T-helper 1 cell treated with Interleukin-12 subunit alpha and Interleukin-12 subunit beta and Interleukin-4 antibody, amounts not matched to agents 30 ng/mL and 1 ng/mL, for 36 hours (primary cell): ENCODE measurements around the gene COL23A1. TPM values are rescaled to one million over a fixed set of nuclear protein-coding genes. Genes with fewer than 3 reads are reported as not detected.

Experiments
- intact Hi-C: fragments of 100-400 bp; cut with micrococcal nuclease; formaldehyde crosslinking; loops from one replicate; pipeline ENCODE4 v1.15.1; 2024
- total RNA-seq: library from RNA; stranded (reverse); gene quantifications from 2 replicates; pipeline ENCODE4 v1.2.3, GENCODE V29; 2022

Gene COL23A1
- not detected in 2 replicates for total RNA-seq

DNA sequence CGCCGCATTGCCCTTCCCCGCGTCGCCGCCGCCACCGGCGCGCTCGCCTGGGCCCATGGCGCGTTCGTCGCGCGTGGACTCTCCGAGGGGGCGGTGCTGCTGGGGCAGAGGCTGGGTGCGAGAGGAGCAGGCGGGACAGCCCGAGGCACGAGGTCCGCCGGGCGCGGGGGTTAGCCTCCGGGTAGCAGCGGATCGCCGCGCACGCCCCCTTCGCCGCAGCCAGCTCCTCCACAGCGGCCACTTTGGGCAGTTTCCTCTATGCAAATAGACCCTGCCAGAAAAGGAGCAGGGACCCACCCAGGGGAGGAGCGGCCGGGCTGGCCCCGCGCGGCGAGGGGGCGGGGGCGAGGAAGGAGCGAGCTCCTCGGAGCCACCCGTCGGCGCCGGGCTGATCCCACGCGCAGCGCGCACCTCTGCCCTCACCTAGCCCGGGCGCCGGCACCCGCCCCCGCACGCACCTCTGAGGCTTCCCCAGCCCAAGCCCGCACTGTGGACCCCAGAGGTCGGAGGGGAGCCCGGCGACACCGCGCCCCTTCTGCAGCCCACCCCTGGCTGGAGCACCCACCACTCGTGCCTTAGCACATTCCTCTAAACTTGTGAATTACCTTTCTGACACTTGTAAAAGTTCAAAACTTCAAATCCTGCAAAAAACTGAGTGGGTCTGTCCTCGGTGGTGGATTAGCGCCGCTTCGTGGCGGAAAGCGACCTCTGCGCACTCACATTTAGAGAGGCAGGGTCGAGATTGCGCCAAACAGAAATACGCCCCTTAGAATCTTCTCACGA is at the start of gene COL23A1:
Gene COL23A1 (minus strand): TSS at position 253 of the 783 bp plus-strand sequence.
- intact Hi-C loops, result loop anchor here (1.0 to 2.0 kb wide), 4 partner anchors 36 to 386 kb away; partner anchors contain the start of genes CLK4 and HNRNPAB

- intact Hi-C loops, result no loop called here
Measured at GRCh38 chr5:178637356-178638074, 47.3 kb upstream of the COL23A1 start.

GRCh38 chr5:178632285-178632684 is 42.1 kb upstream of the COL23A1 start:
- intact Hi-C loops, result no loop called here

DNA sequence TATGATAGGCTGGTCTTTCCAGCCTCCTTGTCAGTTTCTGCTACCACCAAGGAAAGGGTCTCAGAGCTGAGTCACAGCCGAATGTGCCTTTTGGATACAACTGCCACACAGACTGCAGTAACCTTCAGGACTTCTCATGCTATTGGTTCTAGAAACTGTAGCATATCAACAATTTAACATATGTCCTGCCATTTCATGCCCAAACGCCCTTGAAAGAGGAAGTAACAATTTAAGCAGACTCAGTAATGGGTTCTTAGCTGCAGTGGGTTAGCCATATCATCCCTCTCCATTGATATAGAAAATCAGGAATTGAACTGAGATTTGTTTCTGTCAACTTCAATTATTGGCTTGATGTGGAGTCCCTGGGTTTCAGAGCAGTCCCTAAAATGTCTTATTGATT is 40.8 kb upstream of the COL23A1 start:
- intact Hi-C loops, result no loop called here

DNA sequence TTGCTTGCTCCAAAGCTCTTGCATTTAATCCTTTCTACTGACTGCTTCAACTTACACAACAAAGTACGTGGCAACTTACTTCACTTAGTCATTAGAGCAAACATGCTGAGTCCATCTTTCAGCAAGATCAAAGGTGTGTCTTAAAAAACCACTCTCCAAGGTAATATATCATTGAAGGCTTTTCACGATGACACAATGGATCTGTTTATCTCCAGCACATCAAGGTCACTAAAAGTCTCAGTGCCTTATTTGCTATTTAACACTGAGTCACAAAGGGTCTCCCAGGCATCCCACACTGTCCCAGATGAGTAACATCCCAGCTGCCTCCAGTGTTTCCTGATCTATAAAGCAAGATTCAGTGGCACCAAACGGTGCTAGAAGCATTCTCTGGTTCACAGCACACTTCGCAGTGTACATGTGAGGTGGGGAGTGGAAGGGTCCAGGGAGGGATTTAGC is 40.3 kb upstream of the COL23A1 start:
- intact Hi-C loops, result no loop called here

DNA sequence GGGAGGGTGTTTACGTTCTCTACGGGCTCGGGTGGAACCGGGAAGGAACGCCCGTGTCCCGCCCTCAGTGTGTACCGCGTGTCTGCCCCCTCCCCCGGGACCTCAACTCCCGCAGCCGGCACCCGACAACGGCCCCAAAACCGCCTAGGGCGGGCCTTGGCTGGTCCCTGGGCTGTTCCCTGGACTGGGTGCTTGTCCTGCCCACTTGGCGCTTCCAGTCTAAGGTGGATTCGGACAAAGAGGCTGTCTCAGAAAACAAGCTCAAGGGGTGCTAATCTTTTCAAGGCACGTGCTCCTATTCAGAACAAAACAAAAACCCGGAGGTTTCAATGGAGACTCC is 37.0 kb upstream of the COL23A1 start:
- intact Hi-C loops, result loop anchor here (1.0 to 10.0 kb wide), 14 partner anchors 22 to 1972 kb away; partner anchors contain the start of genes CNOT6, COL23A1, HNRNPH1 and MAML1

DNA sequence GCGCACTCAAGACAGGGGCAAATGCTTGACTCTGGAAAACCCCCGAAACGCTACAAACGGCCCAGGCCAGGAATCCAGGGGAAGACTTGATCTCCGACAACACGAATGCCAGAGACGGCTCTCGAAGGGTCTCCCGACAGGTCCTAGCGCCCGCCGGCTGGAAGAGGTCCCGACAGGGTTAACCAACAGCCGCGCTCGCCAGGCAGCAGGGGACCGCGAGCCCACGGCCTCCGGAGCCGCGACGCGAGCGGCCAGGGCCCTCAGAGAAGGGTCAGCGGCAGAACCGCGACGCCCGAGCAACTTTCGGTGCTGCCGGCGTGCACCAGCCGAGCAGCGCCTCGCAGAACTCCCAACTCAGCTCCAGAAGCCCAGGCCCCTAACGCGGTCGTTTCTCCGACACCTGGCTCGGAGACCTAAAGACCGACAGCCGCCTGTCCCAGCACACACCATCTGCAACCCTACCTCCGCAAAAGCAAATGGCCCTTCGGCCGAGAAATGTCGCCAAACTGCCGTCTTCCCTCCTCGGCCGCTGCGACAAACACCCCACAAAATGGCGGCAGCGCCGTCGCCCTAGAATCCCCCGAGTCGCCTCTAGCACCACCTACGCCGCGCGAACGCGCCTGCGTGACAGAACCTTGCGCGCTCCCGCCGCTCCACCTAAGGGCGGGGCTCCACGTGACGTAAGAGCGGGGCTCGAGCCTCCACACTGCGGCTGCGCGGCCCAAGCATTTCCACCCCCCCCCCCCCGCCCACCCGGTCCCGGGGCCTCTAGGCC is 36.5 kb upstream of the COL23A1 start, which contains the start of gene CLK4:
Gene CLK4 (minus strand): TSS at position 567 of the 775 bp plus-strand sequence. CDS start 3,634 bp downstream, outside the sequence.
- intact Hi-C loops, result loop anchor here (1.0 to 10.0 kb wide), 19 partner anchors 22 to 1972 kb away; partner anchors contain the start of genes CNOT6, COL23A1, HNRNPAB and HNRNPH1

DNA sequence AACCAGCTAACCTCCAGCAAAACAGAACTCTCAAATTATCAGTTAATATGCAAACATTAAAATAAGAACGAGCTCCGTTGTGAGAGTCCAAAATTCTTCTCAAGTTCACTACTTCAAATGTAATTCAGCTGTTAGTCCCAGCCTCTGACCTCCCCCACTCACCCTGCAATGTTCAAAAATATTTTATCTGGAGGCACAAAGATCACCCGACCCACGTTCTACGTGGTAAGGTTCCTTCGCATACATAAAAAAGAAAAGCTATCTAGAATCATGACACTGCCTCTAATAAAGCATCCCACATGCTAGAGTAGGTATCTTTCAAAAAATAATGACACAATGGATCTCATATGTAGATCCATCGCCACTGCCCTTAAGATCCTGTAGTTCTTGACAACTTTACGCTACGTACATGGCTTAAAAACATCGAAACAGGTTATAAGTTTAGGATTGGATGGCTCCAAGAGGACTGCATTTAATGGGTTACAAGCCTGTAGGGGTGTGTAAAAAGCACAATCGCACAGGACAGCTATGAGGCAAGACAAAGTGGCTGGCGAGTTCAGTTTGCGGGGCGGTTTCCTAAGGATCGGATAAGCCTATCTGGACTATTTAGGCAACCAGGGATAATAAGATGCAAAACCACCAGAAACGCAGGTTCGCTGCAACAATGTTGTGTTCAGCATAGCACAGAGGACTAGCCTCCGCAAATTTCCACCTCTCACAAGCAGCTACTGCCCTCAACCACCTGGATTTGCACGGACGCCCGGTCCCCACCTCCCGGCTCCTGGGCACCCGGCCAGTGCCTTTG is 35.7 kb upstream of the COL23A1 start:
- intact Hi-C loops, result loop anchor here (1.0 to 10.0 kb wide), 17 partner anchors 9 to 1971 kb away; partner anchors contain the start of genes CNOT6, COL23A1, HNRNPAB and HNRNPH1

GRCh38 chr5:178624631-178625546 is 34.7 kb upstream of the COL23A1 start:
- intact Hi-C loops, result loop anchor here (1.0 to 10.0 kb wide), 6 partner anchors 8 to 1970 kb away; partner anchors contain the start of genes NHP2, RNF130 and TMED9

GRCh38 chr5:178622679-178623247 is 32.6 kb upstream of the COL23A1 start:
- intact Hi-C loops, result loop anchor here (10.0 kb wide), 3 partner anchors 468 to 1968 kb away; partner anchors contain the start of genes NHP2 and TMED9

- intact Hi-C loops, result no loop called here
Measured at GRCh38 chr5:178619390-178619789, 29.2 kb upstream of the COL23A1 start.

DNA sequence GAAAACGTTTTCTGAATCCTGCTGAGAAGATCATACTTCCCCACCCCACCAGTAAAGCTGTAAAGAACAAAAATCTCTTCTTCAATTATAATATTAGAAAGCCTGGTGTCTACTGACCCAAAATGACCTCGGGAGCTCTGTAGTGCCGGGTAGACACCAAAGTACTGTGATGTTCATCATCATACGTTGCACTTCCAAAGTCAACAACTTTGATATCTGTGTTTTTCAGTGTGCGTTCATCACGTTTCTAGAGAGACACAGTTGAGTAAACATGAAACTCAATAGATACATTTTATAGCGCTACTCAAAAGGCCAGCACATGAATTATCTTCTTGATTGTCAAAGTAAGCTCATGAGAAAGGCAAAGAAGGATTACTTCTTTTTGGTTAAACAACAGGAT is 22.1 kb upstream of the COL23A1 start:
- intact Hi-C loops, result no loop called here

DNA sequence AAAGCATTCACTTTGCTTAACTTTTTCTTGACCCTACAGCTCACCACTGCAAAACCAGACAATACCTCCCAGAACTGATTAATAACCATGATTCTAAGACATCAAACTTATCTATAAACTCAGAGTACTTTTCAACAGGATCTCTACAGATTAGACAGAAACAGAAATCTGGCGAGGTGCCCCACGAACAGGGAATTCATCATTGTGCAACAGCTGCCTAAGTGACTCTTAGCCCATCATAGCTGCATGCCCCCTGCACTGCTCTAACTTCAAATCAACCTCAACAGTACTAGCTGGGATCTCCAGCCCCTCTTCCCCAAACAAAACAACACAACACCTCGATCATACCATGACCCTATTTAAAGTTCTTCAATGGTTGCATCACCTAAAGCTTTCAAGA is 16.1 kb upstream of the COL23A1 start:
- intact Hi-C loops, result no loop called here

DNA sequence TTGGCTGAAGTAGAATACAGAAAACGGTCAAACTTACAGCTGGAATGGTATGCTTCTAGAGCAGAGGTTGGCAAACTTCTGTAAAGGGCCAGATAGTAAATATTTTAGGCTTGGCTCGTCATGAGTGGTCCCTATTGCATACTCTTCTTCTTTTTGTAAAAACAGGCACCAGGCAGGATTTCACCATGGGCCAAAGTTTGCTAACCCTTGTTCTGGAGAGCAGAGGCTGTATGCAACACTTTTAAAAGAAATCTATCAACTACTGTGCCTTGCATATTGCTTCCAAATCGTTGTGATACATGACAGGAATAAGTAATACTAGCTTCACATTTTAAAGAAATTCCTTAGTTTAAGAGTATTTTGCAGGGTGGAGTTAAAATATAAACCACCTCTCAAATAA is 15.6 kb upstream of the COL23A1 start:
- intact Hi-C loops, result loop anchor here (2.0 kb wide), 1 partner anchor 21 kb away; the partner anchor contains the start of gene CLK4

- intact Hi-C loops, result no loop called here
Measured at GRCh38 chr5:178602752-178603151, 12.6 kb upstream of the COL23A1 start.

GRCh38 chr5:178595750-178596149 is 5.6 kb upstream of the COL23A1 start:
- intact Hi-C loops, result no loop called here

- intact Hi-C loops, result no loop called here
Measured at GRCh38 chr5:178595150-178595549, 5.0 kb upstream of the COL23A1 start.

DNA sequence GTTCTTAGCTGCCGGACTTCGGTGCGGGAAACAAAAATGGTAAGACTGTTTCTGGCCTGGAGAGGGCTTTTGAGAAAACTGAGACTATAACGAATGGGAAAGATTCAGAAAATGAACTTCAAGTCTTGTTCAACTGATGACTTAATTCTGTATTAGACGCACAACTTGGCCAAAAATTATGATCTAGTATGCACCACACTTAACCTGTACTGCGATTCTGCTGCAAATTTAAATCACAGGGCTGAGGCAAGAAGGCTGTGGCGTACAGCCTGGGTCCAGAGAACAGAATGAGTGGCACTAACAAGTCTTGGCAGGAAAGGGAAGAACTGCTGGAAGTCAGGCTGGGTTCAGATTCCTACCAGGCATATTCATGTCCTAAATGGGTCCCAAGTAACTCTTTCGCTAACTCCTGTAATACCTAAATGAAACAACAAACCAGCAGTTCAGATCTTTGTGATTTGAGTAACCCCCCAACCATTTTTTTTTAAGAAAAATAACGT is 781 bp upstream of the COL23A1 start:
- intact Hi-C loops, result loop anchor here (1.0 to 2.0 kb wide), 4 partner anchors 36 to 387 kb away; partner anchors contain the start of genes CLK4 and HNRNPAB
